HCT116 (cell line): Measurements from ENCODE around the gene CHRND. TPM values are rescaled to one million over a fixed set of nuclear protein-coding genes. Genes with fewer than 3 reads are reported as not detected.
"Not testable (repeated sequence)": the region's sequence is repeated elsewhere in the genome, so short reads cannot be mapped to it uniquely, and the experiment has no call there.

Experiments used
- ATAC-seq: fragments of 200-7000 bp; cut with Tn5 transposase; 2 replicates; pipeline ENCODE4 v1.9.1; 2020; ENCODE audit warnings: mild to moderate bottlenecking, moderate library complexity
- BruUV-seq: library from RNA; stranded (reverse); fragments of 400-500 nt; replicated peaks from 2 replicates; lab custom pipeline; 2021; lab: Mats Ljungman, UMichigan
- CTCF ChIA-PET: fragments of 300-600 bp; sonication (Branson Sonifier 250); formaldehyde crosslinking; loops from one replicate; lab custom pipeline; 2021; ENCODE audit warnings: antibody characterized with exemption; lab: Charles Lee
- POLR2A ChIA-PET: fragments of 300-600, 350-600 bp; sonication (Branson Sonifier 250); formaldehyde crosslinking; loops from one replicate; lab custom pipeline; 2021; ENCODE audit warnings: antibody characterized with exemption; lab: Charles Lee
- RAD21 ChIA-PET, 2 experiments: fragments of 300-600 bp; sonication (Branson Sonifier 250); formaldehyde crosslinking; loops; one replicate each; lab custom pipeline; 2023; ENCODE audit warnings: low total read pairs in 2 of 2; ENCODE audit not compliant: uncharacterized antibody in 2 of 2, unreplicated experiment in 2 of 2, low non-redundant PET in 1 of 2; lab: Charles Lee
- DNase-seq: peaks from one replicate; pipeline ENCODE4 v3.0.0-alpha.2; 2010; ENCODE audit warnings: low read depth, low spot score
- H2AFZ ChIP-seq: fragments of 200-600 bp; shearing (Covaris generic), sonication (generic); 2 replicates; pipeline ENCODE4 v1.6.1; 2017; ENCODE audit warnings: low read depth, mixed run types, mixed read lengths, antibody characterized with exemption, low read length; ENCODE audit not compliant: poor library complexity, severe bottlenecking
- H3K27ac ChIP-seq: 2 replicates; pipeline ENCODE4 v1.5.1; 2012; ENCODE audit warnings: low read depth, low read length
- H3K27me3 ChIP-seq: fragments of 200-600 bp; sonication (generic); 2 replicates; pipeline ENCODE4 v1.6.1; 2016; ENCODE audit warnings: mixed run types, low read length, mixed read lengths; ENCODE audit not compliant: insufficient read depth
- H3K36me3 ChIP-seq, 2 experiments: fragments of 200-500 bp in 1 of 2; fragments of 200-600 bp in 1 of 2; sonication (Bioruptor generic) in 1 of 2; sonication (generic) in 1 of 2; 2 replicates each; pipeline versions ENCODE4 v1.5.1 to v1.6.1; 2014 to 2016; ENCODE audit warnings: low read length in 2 of 2, inconsistent platforms in 1 of 2, mixed read lengths in 1 of 2, mixed run types in 1 of 2; ENCODE audit not compliant: insufficient read depth in 2 of 2, control insufficient read depth in 1 of 2
- H3K4me1 ChIP-seq, 2 experiments: fragments of 200-600 bp in 1 of 2; sonication (generic) in 1 of 2; 2 replicates each; pipeline versions ENCODE4 v1.5.1 to v1.6.1; 2012 to 2017; ENCODE audit warnings: low read length in 2 of 2, inconsistent platforms in 1 of 2, mild to moderate bottlenecking in 1 of 2, mixed read lengths in 1 of 2, mixed run types in 1 of 2, moderate library complexity in 1 of 2; ENCODE audit not compliant: insufficient read depth in 2 of 2, control insufficient read depth in 1 of 2
- H3K4me2 ChIP-seq: fragments of 200-600 bp; sonication (generic); 2 replicates; pipeline ENCODE4 v1.6.1; 2017; ENCODE audit warnings: mixed run types, low read length, mixed read lengths
- H3K4me3 ChIP-seq, 2 experiments: fragments of 200-600 bp in 1 of 2; sonication (generic) in 1 of 2; replicated peaks in 1 of 2; 2 replicates each; pipeline ENCODE4 v1.5.1; 2011 to 2016; ENCODE audit warnings: low read length in 2 of 2, control low read depth in 1 of 2, low read depth in 1 of 2, mild to moderate bottlenecking in 1 of 2, mixed read lengths in 1 of 2, mixed run types in 1 of 2
- H3K79me2 ChIP-seq: fragments of 200-600 bp; sonication (generic); 2 replicates; pipeline ENCODE4 v1.6.1; 2017; ENCODE audit warnings: mild to moderate bottlenecking, mixed run types, low read length, moderate library complexity, mixed read lengths; ENCODE audit not compliant: insufficient read depth
- H3K9ac ChIP-seq: fragments of 200-600 bp; sonication (generic); 2 replicates; pipeline ENCODE4 v1.6.1; 2016; ENCODE audit warnings: low read length, mixed read lengths
- H3K9me2 ChIP-seq: fragments of 200-600 bp; sonication (generic), shearing (Covaris generic); 2 replicates; pipeline ENCODE4 v1.6.1; 2017; ENCODE audit warnings: mixed run types, mild to moderate bottlenecking, moderate library complexity; ENCODE audit not compliant: insufficient read depth
- H3K9me3 ChIP-seq, 2 experiments: fragments of 200-500 bp in 1 of 2; fragments of 200-600 bp in 1 of 2; sonication (Bioruptor generic) in 1 of 2; sonication (generic) in 1 of 2; 2 replicates each; pipeline ENCODE4 v1.6.1; 2014 to 2017; ENCODE audit warnings: low read length in 2 of 2, mixed read lengths in 2 of 2, inconsistent platforms in 1 of 2, low read depth in 1 of 2, mild to moderate bottlenecking in 1 of 2, mixed run types in 1 of 2, moderate library complexity in 1 of 2; ENCODE audit not compliant: control insufficient read depth in 1 of 2, insufficient read depth in 1 of 2
- H4K20me1 ChIP-seq: fragments of 200-600 bp; sonication (generic), shearing (Covaris generic); 2 replicates; pipeline ENCODE4 v1.6.1; 2017; ENCODE audit warnings: mixed run types, mild to moderate bottlenecking, moderate library complexity; ENCODE audit not compliant: insufficient read depth
- CEBPB ChIP-seq: IDR thresholded peaks from 2 replicates; pipeline ENCODE4 v1.6.1; 2012; ENCODE audit warnings: low read depth
- MAX ChIP-seq: IDR thresholded peaks from 2 replicates; pipeline ENCODE4 v1.6.1; 2012
- RAD21 ChIP-seq: IDR thresholded peaks from 2 replicates; pipeline ENCODE4 v1.6.1; 2012; ENCODE audit warnings: low read depth, mild to moderate bottlenecking
- REST ChIP-seq: IDR thresholded peaks from 2 replicates; pipeline ENCODE4 v1.6.1; 2012; ENCODE audit warnings: low read depth
- intact Hi-C: fragments of 100-400 bp; cut with micrococcal nuclease; formaldehyde crosslinking; loops from 2 replicates; pipeline ENCODE4 v1.10.0; 2022
- total RNA-seq: library from RNA; stranded (reverse); gene quantifications from one replicate; pipeline ENCODE4 v1.2.1, GENCODE V29; 2021; ENCODE audit not compliant: unreplicated experiment

Gene CHRND
- total RNA-seq, 1 experiment from 2014 or later: not detected

GRCh38 chr2:232568161-232568560 is 42.2 kb downstream of the CHRND start (continued):
- TF ChIP-seq CEBPB (no peak), MAX (no peak; the same call in 1 of the 2 replicates)

- ChIA-PET RAD21 (no interaction called here), CTCF (no interaction called here), POLR2A (no interaction called here)
- DNase-seq (no peak), ATAC-seq (no peak)
- Histone ChIP-seq H3K27ac (no peak overlapping the region), H3K79me2 (no peaks in the 10 kb centered on the region), H4K20me1 (no peaks in the 10 kb centered on the region), H3K4me1 (peaks cover 15 to 23% of the 10 kb centered on the region in 2 experiments), H2AFZ (no peak overlapping the region), H3K27me3 (no peaks in the 10 kb centered on the region), H3K9me3 (no peaks in the 10 kb centered on the region), H3K4me3 (no peak overlapping the region), H3K9ac (no peak overlapping the region), H3K4me2 (no peak overlapping the region), H3K9me2 (no peaks in the 10 kb centered on the region), H3K36me3 (peaks cover 17 to 42% of the 10 kb centered on the region in 2 experiments; a peak in 3 of 4 replicates)
- BruUV-seq: no TSS peak
- TF ChIP-seq REST: no peak
- no peak for TF ChIP-seq RAD21
- intact Hi-C loops: no loop called here
Measured at GRCh38 chr2:232569541-232569940, 43.6 kb downstream of the CHRND start.

- H3K27me3 ChIP-seq, H3K4me3 ChIP-seq, CTCF ChIA-PET, H3K27ac ChIP-seq, H3K79me2 ChIP-seq, DNase-seq, H3K9me2 ChIP-seq, RAD21 ChIA-PET, ATAC-seq, H4K20me1 ChIP-seq, BruUV-seq, H3K9ac ChIP-seq, intact Hi-C loops, H3K9me3 ChIP-seq, H2AFZ ChIP-seq, H3K4me2 ChIP-seq: not testable (repeated sequence)
- H3K36me3 ChIP-seq: peaks cover 13 to 37% of the 10 kb centered on the region in 2 experiments; a peak in 3 of 4 replicates
- peaks cover 15 to 23% of the 10 kb centered on the region in 2 experiments for H3K4me1 ChIP-seq
- POLR2A ChIA-PET: interaction anchor here (0.6 kb wide), 1 partner anchor 161 kb away, joined by 3 read pairs; no protein-coding TSS in a partner anchor
Measured at GRCh38 chr2:232570481-232570880, 44.5 kb downstream of the CHRND start.
